Ectodermal cell (in vitro differentiated cells): ENCODE results near the gene GRID1.

Experiments
- H3K27ac ChIP-seq: 2 replicates; pipeline ENCODE4 v1.7.0; 2013; ENCODE audit warnings: mild to moderate bottlenecking, low read depth, low read length; ENCODE audit not compliant: insufficient read depth, poor library complexity, severe bottlenecking
- H3K27me3 ChIP-seq: 2 replicates; pipeline ENCODE4 v1.7.0; 2013; ENCODE audit warnings: mild to moderate bottlenecking, low read length; ENCODE audit not compliant: insufficient read depth, control insufficient read depth, poor library complexity, severe bottlenecking
- H3K36me3 ChIP-seq: one replicate; pipeline ENCODE4 v1.7.0; 2013; ENCODE audit warnings: low read length; ENCODE audit not compliant: control insufficient read depth, insufficient read depth
- H3K4me1 ChIP-seq: one replicate; pipeline ENCODE4 v1.7.0; 2013; ENCODE audit warnings: low read length; ENCODE audit not compliant: control insufficient read depth, insufficient read depth
- H3K4me3 ChIP-seq: 2 replicates; pipeline ENCODE4 v1.7.0; 2013; ENCODE audit warnings: low read depth, low read length, control low read depth; ENCODE audit not compliant: insufficient read depth
- H3K9me3 ChIP-seq: 2 replicates; pipeline ENCODE4 v1.7.0; 2013; ENCODE audit warnings: mild to moderate bottlenecking, low read length, moderate library complexity; ENCODE audit not compliant: control insufficient read depth
- WGBS, 2 experiments: methylation state at CpG; one replicate each; pipeline ENCODE4 v1.1.7; 2013; ENCODE audit warnings: missing lambda C conversion rate in 2 of 2; 5-methylcytosine and 5-hydroxymethylcytosine counted together

Gene GRID1

DNA sequence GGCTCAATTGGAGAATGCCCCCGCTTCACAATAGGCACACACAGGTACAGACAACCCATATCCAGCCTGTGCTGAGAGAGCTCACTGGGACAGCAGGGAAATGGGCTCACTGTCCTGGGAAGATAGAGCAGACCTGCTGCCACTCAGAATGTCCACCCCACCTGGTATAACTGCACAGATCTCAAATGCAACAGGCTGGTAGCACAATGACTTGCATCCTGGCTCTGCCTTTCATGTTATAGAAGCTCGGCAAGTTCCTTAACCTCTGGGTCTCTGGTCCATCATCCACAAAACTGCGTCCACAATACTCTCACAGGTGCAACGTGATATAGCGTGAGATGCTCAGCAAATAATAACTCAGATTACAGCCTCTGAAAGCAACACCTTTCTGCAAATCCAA is 295.4 kb downstream of the GRID1 start:
- no peaks in the 10 kb centered on the region for H3K36me3 ChIP-seq
- 84 to 87% methylated on average over 5 of the region's 5 CpGs for WGBS, 2 experiments
- H3K4me3 ChIP-seq = no peak overlapping the region
- no peaks in the 10 kb centered on the region for H3K4me1 ChIP-seq
- no peak overlapping the region for H3K27ac ChIP-seq
- no peaks in the 10 kb centered on the region for H3K27me3 ChIP-seq
- no peaks in the 10 kb centered on the region for H3K9me3 ChIP-seq

DNA sequence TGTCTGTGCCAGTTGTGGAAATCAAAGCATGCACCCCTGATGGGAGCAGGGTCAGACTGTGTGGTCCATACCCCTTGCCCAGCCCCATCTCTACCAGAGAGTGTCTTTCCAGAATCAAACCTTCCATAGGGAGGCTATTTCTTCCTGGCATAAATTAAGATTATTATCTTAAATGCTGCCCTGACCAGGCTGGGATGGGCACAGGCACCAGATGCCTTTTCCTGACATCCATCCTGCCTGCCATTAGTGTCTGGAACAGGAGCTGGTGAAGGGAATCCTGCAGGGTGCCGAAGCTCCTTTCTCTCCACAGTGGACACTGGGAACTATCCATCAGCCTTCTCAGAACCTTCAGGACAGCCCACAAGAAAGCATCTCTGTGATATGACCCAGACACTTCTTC is 296.3 kb downstream of the GRID1 start:
- no peaks in the 10 kb centered on the region for H3K4me1 ChIP-seq
- no peaks in the 10 kb centered on the region for H3K9me3 ChIP-seq
- 86 to 90% methylated on average over 1 of the region's 1 CpG for WGBS, 2 experiments
- H3K36me3 ChIP-seq = no peaks in the 10 kb centered on the region
- no peak overlapping the region for H3K4me3 ChIP-seq
- no peak overlapping the region for H3K27ac ChIP-seq
- no peaks in the 10 kb centered on the region for H3K27me3 ChIP-seq

DNA sequence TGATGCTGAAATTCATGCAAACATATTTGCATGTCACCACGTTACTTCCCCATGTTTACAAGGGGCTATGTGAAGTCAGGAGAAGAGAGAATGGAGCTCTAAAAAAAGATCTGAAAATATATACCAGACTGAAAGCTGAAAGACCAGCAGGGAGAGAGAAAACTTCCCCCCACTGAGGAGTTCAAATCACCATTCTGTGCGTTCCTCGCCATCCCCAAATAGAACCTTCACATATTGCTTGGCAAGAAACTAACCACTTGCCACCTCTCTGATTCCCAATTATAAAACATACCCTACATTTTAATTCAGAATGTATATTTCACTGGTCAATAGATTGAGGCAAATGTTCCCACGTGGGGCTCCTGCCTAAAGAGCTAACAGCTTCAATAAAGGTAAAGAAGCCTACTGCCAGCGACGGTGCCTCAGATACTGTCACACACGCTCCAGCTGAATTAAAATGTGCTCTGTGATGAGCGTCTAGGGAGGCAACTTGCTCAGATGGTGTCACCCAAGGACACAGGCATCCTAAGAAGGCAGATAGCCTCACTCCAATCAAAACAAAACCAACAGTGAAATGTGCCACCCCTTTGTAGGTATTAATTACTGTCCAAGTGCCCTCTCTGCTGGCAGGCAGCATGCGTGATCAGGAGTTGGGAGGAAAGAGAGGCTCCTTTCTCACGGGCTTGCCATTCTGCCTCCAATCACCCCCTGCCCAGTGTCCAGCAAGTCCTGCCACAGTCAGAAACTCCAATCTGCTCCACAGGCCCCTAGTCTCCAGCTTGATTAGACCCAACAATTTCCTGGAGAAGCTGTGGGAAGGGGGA is 298.2 kb downstream of the GRID1 start:
- H3K4me3 ChIP-seq = no peak overlapping the region
- no peak overlapping the region for H3K27ac ChIP-seq
- no peaks in the 10 kb centered on the region for H3K27me3 ChIP-seq
- 89 to 93% methylated on average over 9 to 10 of the region's 10 CpGs for WGBS, 2 experiments
- no peaks in the 10 kb centered on the region for H3K36me3 ChIP-seq
- no peaks in the 10 kb centered on the region for H3K4me1 ChIP-seq
- no peaks in the 10 kb centered on the region for H3K9me3 ChIP-seq

DNA sequence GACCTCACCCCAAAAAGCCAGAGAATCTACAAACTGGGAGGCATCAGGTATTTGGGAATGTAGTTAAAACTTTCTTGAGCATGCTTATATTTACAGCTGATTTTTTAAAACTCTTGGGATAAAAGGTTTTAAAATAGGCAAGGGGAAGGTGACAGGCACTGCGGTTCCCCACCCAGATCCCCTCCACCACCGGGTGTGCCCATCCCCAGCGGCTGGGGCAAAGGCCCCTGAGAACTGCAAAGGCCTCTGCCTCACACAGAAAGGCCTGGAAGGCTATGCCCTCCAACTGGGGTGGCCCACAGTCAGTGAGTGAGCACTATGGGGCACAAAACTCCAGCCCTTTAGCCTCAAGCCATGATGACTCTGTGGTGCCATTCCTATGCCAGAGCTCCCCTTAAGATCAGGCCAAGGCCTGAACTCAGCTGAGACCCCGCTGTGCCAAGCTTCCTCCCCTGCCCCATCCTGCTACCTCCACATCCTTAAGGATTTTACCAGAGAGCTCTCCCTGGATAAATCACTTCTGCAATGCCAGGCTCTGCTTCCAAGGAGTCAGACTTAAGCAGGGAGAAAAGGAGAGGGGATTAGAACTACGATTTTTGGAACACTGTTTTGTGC is 299.1 kb downstream of the GRID1 start:
- H3K27ac ChIP-seq = no peak overlapping the region
- 93% methylated on average over 5 of the region's 5 CpGs for WGBS, 2 experiments

DNA sequence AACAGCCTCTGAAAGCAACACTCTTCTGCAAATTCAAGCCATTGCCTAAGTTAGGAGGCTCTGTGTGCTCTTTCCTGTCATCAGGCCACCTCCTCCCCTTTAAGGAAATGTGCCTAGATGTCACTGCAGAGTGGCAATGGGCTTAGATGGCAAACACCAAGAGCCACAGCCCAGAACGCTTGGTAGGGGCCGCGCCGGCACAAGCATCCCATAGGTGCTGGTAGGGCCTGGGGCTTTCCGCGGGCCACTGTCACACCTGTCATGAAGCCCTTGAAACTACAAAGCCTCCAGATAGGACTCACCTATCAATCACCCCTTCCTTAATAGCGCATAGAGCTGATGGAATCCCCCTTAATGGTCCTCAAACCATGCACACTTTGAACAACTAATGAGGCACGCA is 299.9 kb downstream of the GRID1 start:
- H3K27ac ChIP-seq = no peak overlapping the region
- H3K36me3 ChIP-seq = no peaks in the 10 kb centered on the region
- H3K9me3 ChIP-seq = no peaks in the 10 kb centered on the region
- WGBS, 2 experiments = 97% methylated on average over 8 of the region's 8 CpGs
- H3K27me3 ChIP-seq = no peaks in the 10 kb centered on the region
- no peak overlapping the region for H3K4me3 ChIP-seq
- no peaks in the 10 kb centered on the region for H3K4me1 ChIP-seq

More for the DNA sequence above, 299.1 kb downstream of the GRID1 start:
- Histone ChIP-seq H3K9me3 (no peaks in the 10 kb centered on the region), H3K27me3 (no peaks in the 10 kb centered on the region), H3K4me3 (no peak overlapping the region), H3K36me3 (no peaks in the 10 kb centered on the region), H3K4me1 (no peaks in the 10 kb centered on the region)

DNA sequence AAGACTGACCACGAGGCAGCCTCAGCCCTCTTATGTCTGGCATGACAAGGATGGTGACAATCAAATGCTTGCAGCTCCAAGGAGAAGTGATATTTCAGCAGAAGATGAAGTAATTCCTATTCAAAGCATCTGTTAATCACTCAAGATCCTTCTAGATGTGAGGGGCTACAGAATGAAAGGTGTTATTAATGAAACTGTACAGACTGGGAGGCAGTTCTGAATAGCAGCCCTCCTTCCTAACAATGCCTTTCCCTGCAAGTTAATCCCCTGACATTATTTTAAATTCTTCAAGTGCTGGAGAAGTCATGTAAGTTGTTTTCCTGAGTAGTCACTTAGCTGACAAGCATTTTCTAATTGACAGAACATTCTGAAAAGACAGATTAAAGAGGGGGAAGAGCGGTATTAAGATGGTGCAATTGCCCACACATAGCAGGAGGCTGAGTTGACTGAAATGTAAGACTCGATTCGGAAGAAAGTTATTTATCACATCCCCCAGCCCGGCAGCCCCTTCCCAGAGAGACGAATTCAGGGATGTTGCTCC is 300.8 kb downstream of the GRID1 start:
- H3K9me3 ChIP-seq = no peaks in the 10 kb centered on the region
- no peak overlapping the region for H3K4me3 ChIP-seq
- no peaks in the 10 kb centered on the region for H3K36me3 ChIP-seq
- H3K4me1 ChIP-seq = no peaks in the 10 kb centered on the region
- 92 to 94% methylated on average over 6 of the region's 6 CpGs for WGBS, 2 experiments
- no peak overlapping the region for H3K27ac ChIP-seq
- no peaks in the 10 kb centered on the region for H3K27me3 ChIP-seq

DNA sequence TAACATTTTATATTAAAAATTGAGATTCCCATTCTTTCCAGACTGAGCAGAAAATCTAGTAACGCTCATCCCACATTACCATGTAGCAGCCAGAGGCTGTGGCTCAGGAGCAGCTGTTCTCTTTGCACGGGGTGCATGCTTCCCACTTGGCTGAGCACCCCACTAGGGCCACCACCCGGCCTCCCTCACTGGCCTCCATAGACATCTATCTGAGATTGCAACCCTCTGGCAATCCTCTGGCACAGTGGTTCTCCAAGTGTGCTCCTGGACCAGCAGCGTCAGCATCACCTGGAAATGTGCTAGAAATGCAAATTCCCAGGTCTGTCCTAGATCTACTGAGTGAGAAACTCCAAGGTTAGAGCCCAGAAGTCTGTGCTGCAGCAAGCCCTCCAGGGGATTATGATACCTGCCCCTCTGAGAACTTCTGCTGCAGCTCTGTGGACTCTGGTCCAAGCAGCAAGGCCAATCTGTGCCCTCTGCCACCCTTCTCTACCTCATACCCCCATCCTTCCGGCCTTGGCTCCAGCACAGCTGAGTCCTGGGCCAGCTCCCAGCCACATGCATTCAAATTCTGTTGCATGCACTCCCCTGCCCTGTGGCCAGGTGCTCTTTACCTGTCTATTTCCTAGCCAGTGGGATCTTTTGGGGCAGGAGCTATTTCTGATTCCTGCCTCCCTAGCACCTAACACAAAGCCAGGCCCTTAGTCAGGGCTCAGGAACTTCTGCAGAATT is 301.5 kb downstream of the GRID1 start:
- Histone ChIP-seq H3K27ac (no peak overlapping the region), H3K27me3 (no peaks in the 10 kb centered on the region), H3K36me3 (no peaks in the 10 kb centered on the region), H3K9me3 (no peaks in the 10 kb centered on the region), H3K4me3 (no peak overlapping the region), H3K4me1 (no peaks in the 10 kb centered on the region)
- 90% methylated on average over 5 of the region's 5 CpGs for WGBS, 2 experiments

DNA sequence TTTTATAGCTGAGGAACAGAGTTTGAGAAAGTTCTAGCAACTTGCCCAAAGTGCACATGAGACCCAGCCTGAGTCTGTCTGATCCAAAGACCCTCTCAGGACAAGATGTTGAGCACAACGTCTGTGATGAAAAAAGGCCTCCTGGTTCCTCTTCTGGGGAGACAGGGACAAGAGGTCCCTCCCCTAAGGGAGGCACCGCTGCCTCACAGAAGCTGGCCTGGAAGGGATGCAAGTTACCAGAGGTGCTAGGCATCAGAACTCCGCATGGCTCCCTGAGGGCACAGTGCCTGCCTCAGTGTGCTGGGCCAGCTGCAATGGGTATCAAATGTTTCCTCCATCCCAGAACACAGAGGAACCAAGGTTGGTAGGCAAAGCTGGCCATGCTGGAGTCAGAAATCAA is 302.4 kb downstream of the GRID1 start:
- Histone ChIP-seq H3K27me3 (no peaks in the 10 kb centered on the region), H3K4me3 (no peak overlapping the region), H3K36me3 (no peaks in the 10 kb centered on the region), H3K9me3 (no peaks in the 10 kb centered on the region), H3K27ac (no peak overlapping the region), H3K4me1 (no peaks in the 10 kb centered on the region)
- WGBS, 2 experiments = 72 to 75% methylated on average over 3 of the region's 3 CpGs

DNA sequence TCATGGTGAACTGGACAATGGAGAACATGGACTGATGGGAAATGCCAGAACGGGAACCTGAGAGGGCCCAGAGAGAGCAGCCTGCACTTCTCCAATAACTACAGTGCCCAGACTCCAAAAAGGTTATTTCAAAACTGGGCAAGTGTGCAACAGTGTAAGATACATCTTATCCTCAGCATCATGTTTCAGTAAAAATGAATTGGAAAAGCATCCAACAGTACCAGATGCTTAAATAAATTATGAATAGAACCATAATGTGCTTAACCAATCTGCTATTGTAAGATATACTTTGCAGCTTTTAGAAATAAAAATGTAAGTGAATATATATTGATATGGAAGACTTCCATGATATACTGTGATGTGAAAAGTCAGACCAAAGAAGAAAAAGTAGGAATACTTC is 303.3 kb downstream of the GRID1 start:
- no peaks in the 10 kb centered on the region for H3K36me3 ChIP-seq
- H3K4me3 ChIP-seq = no peak overlapping the region
- H3K4me1 ChIP-seq = no peaks in the 10 kb centered on the region
- no peak overlapping the region for H3K27ac ChIP-seq
- no peaks in the 10 kb centered on the region for H3K27me3 ChIP-seq
- WGBS, 2 experiments = 83 to 87% methylated on average over 1 of the region's 1 CpG
- no peaks in the 10 kb centered on the region for H3K9me3 ChIP-seq

DNA sequence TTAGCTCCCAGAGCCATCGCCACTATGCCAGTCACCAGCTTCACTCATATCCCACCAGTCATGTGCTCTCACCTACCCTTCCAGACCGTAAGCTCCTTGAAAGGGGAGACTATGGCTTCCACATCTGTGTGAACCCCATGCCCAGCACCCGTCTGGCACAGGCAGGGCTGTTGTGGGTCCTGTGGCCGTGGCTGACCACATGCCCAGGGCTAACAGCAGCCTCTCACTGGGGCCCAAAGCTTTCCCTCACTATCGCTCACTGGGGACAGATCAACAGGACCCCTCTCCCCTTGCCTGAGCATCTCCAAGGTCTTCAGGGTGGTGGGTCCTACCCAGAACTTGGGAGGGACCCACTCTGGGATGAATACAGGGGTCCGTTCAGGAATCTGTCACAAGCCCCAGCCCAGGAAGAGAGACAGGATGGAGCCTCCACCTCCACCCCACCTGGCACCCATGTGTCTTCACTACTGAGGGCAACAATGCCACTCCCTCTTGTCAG is 303.9 kb downstream of the GRID1 start:
- H3K9me3 ChIP-seq = no peaks in the 10 kb centered on the region
- H3K27ac ChIP-seq = no peak overlapping the region
- no peaks in the 10 kb centered on the region for H3K36me3 ChIP-seq

More for the DNA sequence above, 303.9 kb downstream of the GRID1 start:
- Histone ChIP-seq H3K4me1 (no peaks in the 10 kb centered on the region), H3K27me3 (no peaks in the 10 kb centered on the region), H3K4me3 (no peak overlapping the region)
- WGBS, 2 experiments = 91 to 93% methylated on average over 6 of the region's 6 CpGs
